GF-D8 (cell line): ENCODE data around the gene BARD1.
"Not testable (repeated sequence)": the region's sequence is repeated elsewhere in the genome, so short reads cannot be mapped to it uniquely, and the experiment has no call there.

Experiments
- DNase-seq: peaks from one replicate; lab custom pipeline; 2025; lab: John Stamatoyannopoulos, UW

Gene BARD1

DNA sequence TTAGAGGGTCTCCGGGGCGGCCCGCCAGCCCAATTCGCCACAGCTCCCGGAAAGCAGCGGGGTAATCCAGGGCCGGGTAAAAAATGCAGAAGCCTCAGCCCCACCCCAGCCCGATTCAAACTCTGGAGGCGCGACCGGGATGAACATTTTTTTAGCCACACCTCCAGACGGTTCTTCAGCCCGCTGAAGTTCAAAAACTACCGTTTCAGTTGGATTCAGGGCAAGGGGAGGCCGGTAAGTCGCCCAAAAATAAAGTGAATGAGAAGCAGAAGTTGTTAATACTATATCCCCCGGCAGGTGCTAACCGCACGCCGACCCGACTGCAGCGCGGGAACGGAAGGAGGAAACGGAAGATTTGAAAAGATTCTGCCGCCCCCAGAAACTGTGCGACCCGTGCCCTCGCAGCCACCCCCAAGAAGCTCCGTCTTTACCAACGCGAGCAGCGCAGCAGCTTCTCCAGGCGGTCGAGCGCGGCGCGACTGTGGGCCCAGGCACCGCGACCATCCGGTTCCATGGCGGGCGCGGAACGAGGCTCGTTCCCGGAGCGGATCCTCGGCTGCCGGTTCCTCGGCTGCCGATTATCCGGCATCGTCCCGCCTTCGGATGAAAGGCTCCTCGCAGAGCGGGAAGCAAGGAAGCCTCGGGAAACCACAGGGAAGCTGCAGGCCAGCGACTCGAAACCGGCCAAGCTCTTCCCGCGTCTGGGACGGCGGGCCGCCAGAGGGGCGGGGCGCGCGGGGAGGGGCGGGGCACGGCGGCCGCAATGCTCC lies at the start of gene BARD1:
BARD1 (minus strand) TSS at position 703 of the 770 bp plus-strand sequence; CDS start at position 589, 114 bp downstream.
- DNase-seq, result peak; percentile 53

DNA sequence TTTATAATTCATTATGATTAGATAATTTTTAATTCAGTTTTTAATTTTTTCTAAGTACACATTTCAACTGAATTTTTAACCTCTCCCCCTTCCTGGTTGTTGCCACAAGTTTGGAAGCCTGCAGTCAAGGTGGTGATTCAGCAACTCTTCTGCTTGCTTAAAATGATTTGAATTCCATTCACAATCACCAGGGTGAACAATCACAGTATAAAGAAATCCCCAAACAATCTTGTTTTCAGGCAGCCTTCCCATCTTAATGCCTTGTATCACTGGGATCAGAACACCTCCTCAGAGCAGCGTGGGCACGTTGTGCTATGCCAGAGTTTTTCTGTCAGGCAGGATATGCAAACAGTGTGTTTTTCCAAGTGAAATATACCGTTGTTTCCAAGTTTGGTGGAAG lies 46.7 kb upstream of the BARD1 start:
- no peak for DNase-seq

DNA sequence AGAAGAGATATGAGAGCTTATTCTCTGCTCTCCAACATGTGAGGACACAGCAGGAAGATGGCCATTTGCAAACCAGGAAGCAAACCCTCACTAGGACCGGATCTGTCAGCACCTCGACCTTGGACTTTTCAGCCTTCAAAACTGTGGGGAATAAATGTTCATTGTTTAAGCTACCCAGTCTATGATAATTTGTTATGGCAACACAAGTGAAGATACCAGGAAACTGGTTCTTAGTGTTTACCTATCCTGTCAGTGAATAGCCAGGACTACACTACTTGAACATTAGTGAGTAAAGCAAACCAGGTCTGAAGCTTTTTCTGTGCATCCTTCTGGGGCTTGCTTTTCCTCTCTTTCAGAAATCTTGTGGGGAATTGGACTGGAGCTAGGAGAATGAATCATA lies 44.4 kb upstream of the BARD1 start:
- no peak for DNase-seq

DNA sequence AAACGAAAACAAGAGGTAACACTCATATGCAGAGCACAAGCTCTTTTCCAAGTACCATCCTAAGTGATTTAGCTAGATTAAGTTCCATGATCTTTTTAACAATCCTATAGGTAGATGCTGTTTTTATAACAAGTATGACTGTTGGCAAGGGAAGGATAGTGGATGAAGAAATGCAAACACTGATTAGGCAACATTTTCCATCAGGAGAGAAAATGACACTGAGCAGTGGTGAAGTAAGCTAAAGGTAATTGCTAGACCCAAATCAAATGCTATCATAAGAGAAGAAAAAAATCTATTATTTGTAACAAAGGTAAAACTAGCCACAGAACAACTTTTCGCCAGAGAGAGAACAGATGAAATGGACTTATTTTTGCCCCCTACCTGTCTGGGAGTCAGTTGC lies 34.3 kb upstream of the BARD1 start:
- DNase-seq, result no peak

DNA sequence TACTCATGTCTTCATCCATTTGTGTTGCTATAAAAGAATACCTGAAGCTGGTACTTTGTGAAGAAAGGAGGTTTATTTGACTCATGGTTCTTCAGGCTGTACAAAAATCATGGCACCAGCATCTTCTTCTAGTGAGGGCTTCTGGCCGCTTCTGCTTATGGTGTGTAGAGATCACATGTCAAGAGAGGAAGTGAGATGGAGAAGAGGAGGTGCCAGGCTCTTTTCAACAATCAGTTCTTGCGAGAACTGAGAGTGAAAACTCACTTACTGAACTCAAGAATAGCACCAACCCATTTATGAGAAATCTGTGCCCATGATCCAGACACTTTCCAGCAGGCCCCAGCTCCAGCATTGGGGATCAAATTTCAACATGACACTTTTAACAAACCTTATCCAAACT lies 30.0 kb upstream of the BARD1 start:
- no peak for DNase-seq

DNA sequence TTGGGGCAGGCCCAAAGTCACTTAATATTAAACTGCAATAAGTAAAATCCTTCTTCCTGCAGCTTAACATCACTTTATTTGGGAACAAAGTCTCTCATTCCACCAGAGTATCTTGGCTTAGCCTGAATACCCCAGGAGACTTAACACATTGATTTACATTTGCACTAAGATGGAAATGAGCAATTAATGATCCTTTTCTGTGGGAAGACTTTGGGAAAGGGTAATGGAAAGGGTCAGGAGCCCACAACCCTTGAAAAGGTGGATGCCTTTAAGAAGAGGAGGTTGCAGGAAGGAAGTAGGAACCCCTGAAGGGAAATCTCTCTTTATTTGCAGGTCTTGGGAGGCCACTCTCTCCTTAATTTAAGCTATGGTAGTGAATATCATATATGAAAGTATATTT lies 28.0 kb upstream of the BARD1 start:
- no peak for DNase-seq

DNA sequence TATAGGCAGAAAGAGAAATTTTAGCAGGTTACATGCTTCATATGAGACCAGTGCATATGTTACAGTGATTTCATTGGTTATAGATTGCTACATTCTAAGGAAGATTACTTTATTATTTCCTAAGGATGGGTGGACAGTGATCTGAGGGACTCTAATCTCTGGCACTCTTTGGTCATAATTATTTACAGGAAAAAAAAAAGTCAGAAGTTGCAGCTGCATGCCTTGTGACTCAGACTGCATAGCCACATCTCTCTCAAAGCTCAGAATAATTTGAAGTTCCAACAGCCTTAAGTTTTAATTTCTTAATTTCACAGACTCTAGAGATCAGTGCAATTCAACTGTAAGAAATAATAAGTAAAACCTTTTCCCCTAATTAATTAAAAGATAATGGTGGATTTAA lies 27.1 kb upstream of the BARD1 start:
- no peak for DNase-seq

DNA sequence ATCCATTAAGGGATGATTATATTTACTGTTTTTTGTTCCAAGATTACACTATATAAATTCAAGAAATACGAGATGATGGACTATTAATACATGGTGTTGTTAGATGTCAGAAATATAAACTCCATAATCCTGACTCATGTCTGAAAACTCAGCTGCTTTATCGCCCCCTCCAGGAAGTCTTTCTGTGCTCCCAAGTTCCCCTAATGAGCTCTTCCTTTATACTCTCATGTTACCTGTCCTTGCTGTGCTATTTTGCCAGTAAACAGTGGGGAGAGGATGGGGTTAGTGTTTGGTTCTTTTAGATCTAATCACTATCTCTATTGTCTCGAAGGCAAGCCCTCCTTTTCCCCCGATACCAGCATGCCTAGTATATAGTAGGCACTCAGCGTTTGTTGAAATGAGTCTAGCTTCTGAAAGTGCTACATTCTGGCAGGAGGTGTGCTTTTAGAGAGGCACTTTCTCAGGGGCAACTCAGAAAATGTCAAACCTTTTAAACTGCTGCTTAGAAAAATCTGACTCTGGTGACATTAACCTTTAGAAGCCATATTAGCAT lies 21.4 kb upstream of the BARD1 start:
- DNase-seq, result peak; percentile 9

DNA sequence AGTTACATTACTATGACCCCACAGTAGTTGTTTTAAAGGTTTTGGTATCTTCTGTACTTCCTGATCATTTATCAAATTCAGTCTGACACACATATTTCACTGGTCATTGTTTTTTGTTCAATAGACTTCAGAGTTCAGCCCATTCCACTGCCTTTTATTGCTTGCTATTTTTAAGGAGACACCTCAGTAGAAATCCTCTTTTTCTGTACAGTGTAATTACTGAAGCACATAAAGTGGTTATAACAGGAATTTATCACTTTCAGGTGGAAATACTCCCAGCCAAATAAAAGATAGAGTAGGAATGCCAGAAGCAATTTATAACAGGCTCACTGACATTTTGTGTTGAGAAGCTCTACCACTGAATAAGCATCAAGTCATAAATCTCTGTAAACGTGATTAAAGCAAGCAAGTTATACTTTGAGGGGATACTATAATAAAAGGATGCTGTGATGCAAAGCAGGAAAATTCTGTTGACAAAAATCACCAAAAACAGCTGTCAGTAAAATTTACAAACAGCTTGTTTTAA lies 6.6 kb upstream of the BARD1 start:
- DNase-seq, result no peak

DNA sequence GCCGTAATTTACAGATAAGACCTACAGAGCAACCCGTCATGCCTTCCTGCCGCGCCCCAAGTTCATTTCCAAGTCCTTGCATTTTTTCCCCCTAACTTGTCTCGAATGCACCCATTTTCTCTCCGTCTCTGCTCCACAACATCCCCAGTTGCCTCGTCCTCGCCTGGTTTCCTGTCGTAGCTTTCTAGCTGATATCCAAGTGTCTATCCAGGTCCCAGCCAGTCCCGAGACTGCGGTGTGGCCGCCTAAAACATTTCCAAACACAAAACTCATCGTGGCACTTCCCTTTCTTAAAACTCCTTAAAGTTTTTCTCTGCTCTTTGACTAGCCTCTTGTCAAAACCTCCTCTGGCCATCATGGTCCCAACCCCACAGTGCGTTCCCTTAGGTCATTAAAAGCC lies 1.2 kb upstream of the BARD1 start:
- no peak for DNase-seq

DNA sequence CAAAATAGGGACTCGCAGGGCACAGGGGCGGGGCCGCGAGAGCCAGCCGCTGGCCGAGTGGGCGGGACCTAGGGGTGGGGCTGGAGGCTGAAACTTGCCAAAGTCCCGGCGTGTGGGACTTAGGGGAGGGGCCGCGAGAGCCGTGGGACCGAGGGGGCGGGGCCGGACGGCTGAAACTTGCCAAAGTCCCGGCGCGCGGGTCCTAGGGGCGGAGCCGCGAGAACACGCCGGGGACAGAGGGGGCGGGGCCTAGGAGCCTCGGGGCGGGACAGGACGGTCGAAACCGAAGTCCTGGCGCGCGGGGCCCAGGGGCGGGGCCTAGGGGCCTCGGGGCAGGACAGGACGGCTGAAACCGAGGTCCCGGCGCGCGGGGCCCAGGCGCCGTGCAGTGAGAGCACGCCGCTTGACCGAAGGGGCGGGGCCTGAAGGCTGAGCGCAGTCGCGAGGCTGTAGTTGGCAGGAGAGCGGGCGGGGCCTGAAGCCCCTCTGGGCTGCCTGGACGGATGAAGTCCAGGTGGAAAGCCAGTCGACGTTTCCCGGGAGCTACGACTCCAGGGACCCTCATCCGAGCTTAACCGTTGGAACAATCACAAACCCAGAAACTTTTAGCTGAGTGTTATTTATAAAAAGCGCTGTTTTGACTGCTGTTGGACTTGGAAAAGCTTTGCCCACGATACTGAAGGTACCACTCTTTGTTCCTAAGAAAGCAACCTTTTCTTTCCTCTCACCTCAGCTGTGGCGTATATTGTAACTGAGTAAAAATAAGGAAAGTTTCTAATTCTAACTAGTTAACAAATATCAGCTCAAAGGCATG lies 475 bp upstream of the BARD1 start:
- DNase-seq, result peak; percentile 91

DNA sequence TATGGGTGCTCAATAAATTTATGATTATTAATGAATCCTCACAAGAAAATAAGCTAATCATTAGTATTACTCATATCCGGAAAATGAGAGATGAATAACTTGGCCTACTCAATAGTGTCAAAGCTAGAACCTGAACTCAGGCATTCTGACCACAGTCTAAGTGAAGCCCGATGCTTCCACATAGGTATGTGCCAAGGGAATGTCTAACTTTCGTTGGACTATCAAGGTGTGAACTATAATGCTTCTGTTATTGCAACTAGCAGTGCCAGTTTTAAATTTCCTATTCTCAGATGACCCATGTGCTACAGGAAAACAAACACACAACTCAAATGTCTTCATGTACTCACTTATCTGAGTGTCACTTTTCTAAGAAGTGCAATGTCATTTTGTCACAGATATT lies 1.8 kb downstream of the BARD1 start:
- DNase-seq, result no peak

DNA sequence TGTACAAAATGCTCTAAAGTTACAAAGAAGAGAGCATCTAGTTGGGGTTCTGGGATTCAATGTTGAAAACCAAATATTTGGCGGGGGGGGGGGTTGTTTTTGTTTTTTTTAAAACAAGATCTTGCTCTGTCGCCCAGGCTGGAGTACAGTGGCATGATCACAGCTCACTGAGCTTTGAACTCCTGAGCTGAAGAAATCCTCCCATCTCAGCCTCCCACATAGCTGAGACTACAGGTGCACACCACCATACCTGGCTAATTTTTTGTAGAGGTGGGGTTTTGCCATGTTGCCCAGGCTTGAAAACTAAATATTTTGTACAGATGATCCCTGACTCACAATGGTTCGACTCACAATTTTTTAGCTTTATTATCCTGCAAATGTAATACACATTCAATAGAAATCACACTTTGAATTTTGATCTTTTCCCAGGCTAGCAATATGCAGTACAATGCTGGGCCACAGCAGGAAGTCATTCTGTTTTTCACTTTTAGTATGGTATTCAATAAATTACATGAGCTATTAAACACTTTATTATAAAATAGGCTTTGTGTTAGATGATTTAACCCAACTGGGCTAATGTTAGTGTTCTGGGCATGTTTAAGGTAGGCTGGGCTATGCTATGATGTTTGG lies 7.6 kb downstream of the BARD1 start:
- DNase-seq, result no peak

DNA sequence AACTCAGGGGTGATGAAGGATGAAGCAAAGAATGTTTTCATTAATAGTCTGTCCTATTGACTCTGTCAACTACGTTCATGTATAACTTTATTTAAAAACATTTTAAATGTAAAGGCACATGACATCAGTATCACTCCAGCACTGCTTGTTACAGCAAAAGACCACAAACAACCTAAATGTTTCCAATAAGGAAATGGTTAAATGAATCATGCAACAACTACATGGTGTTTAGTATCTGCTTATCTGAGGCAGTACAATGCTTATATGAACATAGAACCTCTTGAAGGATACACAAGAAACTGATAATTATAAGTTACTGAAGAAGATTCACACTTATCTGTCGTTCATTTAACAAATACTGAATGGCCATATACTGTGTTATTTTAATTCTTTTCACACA lies 8.4 kb downstream of the BARD1 start:
- DNase-seq, result no peak

DNA sequence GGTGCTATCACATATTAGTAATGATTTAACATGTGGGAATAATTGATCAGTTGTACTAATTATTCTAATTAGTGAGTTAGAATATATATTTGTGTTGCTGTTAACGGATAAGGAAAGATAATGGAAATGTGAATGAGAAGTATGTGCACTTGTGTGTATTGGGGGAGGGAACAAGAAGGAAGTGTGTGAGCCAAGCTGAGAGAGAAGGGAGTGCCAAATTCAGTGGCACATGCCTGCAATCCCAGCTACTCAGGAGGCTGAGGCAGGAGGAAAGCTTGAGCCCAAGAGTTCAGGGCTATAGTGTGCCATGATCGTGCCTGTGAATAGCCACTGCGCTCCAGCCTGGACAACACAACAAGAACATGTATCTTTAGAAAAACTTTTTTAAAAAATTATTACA lies 9.3 kb downstream of the BARD1 start:
- peak; percentile 49 for DNase-seq

DNA sequence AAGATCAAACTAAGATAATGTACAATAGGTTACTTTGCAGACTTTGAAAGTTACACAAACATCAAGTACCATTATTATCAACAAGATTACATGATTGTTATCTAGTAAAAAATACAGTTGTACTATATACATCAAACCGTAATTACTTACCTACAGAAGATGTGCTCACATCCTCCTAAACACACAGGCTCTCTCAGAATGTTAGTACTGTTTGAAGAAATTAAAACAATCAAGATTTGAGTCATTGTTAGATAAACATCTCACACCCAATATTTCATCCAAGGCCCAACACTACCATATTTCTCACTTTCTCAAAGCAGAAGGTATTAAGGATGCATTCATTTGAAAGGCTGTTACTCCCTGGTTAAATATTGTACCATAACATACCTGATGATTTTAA lies 12.6 kb downstream of the BARD1 start:
- no peak for DNase-seq

DNA sequence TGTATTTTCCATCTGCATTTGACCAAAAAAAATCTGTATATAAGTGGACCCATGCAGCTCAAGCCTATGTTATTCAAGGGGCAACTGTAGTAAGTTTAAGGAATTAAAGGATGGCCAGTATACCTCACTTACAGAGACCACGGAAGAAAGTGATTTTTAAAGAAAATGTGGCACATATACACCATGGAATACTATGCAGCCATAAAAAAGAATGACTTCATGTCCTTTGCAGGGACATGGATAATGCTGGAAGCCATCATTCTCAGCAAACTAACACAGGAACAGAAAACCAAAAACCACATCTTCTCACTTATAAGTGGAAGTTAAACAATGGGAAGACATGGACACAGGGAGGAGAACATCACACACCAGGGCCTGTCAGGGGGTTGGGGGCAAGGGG lies 26.3 kb downstream of the BARD1 start:
- not testable (repeated sequence) for DNase-seq

DNA sequence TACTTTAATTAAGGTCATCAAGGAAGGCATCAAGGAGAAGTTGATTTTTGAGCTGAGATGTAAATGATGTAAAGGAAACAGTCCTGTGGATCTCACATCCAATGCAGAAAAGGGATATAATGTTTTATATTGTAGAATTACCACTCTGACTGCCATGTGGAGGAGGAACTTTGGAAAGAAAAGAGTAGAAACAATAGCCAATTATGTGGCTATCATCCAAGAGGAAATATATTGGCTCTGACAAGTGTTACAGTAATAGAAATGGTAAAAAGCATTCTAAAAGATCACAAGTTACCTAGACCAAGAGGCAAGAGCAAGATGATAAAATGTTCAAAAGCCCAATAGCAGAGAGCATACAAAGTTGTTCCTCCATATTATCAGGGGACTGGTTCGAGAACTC lies 26.8 kb downstream of the BARD1 start:
- DNase-seq, result no peak

DNA sequence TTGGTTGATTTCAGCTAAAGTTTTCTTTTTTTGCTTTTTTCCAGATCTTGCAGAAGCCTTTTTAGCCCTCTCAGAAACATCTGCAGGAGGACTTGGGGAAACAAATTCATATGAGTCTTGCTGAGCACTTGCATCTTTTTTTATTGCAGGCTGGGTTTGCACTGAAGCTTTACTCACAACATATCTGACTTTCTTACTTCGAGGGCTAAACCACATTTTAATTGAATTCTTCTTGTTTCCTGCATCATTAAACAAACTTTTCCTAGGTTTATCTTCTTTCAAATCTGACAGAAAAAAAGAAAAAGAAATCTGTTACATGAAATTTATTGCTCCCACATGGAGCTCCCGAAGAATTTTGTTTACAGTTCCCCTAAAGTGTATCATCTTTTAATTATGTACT lies 28.3 kb downstream of the BARD1 start:
- no peak for DNase-seq

DNA sequence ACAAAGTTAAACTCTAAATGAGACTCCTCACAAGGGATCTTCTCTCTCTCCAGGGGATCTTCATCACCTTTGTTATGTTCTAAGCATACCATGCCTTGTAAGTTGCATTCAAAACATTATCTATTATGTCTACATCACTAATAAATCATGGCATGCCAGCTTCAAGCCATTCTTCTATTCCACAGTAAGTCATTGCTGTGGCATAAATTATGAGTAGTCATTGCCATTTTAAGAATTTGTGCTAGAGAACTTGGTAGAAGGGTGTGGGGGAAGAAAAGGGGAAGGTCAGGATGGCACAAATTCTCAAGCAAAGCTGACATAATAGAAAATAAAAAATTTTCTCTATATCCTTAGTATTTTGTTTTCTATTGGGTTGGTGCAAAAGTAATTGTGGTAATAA lies 33.5 kb downstream of the BARD1 start:
- DNase-seq, result no peak

DNA sequence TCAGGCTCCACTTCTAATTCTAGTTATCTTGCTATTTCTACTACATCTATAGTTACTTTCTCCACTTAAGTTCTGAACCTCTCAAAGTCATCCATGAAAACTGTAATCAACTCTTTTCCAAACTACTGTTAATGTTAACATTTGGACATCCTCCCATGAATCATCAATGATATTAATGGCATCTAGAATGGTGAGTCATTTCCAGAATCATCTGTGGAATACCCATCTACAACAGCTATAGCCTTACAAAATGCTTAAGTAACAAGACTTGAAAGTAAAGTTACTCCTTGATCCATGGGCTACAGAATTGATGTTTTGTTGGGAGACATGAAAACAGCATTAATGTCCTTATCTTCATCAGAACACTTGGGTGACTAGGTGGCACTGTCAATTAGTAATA lies 35.4 kb downstream of the BARD1 start:
- no peak for DNase-seq

DNA sequence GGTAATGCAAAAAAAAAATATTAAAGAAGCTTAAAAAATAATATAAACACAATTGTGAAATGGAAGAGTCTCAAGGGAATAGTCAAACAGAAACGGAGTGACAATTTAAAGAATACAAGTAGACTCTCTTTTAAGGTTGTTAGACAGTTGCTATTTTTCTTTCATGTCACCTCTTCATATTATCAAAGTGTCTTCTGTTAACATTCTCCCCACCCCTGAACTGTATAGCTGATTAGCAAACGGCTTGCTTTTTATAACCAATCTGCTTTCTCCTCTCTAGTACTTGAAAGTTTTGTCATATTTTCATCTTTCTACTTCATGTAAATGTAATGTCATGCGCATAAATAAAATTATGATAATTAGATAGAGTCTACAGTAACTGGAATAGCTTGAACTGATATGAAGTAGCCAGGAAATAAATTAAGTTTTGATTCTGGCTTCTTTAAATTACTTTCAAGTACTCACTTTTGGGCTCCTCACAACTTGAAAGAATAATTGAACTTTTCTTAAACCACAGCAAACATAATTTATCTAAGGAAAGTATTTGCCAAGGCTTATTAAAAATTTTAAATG lies 37.0 kb downstream of the BARD1 start:
- DNase-seq, result no peak
